GM18858 (cell line): ENCODE data around the gene FGF13.

Source experiments
- ATAC-seq: cut with Tn5 transposase; IDR thresholded peaks from one replicate; pipeline ENCODE4 v1.9.1; 2021; ENCODE audit not compliant: unreplicated experiment

Gene FGF13

DNA sequence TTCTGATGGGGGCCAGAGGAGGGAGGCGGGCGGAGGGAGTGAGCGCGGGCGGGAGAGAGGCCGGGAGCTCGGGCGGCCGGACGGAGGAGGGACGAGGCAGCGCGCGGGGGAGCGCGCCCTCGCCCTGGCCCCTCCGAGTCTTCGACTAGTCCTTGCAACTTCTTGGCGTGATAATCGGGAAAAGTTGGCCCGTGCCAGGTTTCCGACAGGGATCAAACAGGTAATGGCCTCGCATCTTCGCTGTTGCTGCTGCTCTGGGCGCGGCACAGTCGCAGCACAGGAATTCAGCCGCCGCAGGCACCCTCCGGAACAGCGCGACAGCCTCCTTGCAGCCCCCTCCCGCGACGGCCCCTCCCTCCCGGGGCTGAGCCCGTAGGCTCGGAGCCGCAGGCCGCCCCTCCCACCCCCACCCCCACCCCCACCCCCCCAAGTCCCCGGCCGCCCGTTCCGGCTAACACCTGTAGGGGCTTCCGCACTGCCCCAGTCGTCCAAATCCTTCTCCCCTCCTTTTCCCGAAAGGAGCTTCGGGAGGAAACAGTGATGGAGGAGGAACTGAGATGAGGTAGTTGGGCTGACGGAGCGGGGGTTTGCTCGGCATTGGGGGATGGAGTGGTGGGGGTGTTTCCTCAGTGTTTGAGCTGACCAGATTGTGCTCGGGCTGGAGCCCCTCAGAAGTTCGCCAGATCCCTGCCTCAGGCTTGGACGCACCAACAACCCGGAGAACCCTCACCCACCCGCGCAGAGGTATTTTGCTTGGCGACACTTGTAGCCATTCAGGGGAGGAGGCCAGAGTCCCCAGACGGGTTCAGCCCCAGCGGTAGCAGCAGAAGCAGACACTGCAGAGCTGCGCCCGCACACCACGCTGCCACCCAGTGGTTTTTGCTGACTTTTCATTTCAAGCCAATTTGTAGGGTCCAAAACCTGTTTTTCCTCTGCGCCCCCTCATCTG is at the start of gene FGF13:
Gene FGF13 (minus strand): TSS at position 319 of the 949 bp plus-strand sequence. CDS start 714 bp downstream, outside the sequence.
- ATAC-seq, result no peak

DNA sequence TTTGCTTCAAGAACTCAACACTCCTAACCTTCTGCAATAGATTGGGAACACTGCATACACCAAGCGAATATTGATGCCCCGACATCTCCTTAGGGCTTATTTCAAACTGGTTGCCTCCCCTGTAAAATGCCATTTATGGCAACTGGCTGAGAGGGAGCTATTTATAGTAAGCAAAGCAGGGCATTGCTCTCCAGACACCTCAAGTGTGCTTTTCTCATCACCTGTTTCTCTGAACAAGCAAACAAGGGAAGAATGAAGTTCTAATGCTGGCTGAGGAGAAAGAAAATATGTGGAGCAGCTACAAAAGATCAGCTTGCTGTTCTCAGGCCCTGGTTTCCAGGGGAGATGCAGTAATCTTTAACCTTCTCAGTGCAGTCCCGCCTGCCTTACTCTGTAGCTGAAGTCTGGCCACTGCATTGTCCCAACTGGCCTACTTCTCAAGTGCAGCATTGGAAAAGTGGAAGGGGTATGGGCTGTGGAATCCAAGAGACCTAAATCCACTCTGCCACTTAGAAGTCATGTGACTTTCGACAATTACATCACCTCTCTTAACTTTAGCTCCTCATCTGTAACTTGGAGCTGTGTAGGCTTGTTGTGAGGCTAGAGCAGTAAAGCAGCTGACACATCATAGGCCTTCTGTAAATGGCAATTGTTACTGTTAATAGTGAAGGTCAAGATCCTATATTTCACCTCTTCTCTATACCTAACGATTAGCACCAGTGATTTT is 47.9 kb upstream of the FGF13 start:
- no peak for ATAC-seq

DNA sequence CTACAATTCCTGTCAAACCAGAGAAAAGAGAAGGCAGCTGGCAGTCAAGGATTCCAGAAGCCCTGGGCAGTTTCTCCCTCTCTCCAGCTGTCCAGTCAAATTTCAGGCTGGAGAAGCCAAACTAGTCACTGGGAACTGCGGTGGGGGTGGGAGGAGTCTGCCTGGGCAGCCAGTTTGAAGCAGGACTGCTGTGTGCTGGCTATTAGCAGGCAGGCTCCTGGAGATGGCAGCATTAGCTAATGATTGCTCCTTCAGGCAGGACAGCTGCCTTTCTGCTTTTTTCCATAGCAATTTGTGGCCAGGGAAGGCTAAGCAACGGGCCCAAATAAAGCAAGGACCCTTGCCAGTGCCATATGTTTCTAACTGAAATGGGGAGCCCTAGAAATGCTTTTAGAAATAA is 44.7 kb upstream of the FGF13 start:
- ATAC-seq, result no peak

DNA sequence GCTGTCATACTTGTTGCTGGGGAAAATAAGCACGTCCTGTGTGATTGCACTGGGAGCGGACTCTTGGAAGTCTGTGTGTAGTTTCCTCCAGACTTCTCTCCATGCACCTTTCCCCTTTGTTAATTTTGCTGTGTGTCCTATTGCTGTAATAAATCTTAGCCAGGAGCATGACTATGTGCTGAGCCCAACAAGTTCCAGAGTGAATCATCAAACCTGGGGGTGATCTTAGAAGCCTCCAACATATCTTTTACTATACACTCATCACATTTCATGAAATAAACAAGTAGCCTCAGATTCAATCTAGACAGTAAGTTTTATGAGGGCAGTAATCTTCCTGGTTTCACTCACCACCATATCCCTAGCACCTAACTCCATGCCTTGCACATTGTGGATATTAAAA is 43.3 kb upstream of the FGF13 start:
- no peak for ATAC-seq

DNA sequence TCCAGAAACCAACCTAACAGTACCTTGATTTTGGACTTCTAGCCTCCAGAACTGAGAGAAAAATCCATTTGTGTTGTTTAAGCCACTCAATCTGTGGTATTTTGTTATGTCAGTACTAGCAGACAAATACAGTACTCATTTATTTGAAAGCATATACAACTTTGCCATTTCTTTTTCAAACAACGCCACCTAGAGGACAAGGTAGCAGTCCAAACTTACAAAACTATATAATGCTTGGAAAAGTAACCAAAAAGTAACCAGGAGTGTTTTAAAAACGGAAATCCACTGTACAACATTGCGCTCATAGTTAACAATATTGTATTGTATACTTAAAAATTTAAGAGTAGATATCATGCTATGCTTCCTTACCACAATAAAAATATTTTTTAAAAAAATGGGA is 37.0 kb upstream of the FGF13 start:
- no peak for ATAC-seq

DNA sequence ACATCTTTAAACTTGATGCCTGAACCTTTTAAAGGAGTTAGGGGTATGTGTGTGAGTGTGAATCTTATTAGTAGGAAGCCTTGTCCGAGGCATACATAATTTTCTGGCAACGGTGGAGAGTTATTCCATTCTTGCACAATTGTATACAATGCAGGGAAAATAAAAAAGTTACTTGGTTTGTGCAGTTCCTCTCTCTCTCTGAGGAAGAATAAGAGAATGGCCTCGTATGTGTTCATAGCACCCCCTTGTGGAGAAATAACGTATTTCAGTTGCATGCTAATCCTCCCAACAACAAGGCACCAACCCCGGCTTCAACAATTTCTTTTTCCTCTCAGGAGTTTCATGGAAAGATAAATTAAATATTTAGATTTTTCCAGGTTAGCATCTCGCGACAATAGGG is 33.7 kb upstream of the FGF13 start:
- peak; percentile 76 for ATAC-seq

DNA sequence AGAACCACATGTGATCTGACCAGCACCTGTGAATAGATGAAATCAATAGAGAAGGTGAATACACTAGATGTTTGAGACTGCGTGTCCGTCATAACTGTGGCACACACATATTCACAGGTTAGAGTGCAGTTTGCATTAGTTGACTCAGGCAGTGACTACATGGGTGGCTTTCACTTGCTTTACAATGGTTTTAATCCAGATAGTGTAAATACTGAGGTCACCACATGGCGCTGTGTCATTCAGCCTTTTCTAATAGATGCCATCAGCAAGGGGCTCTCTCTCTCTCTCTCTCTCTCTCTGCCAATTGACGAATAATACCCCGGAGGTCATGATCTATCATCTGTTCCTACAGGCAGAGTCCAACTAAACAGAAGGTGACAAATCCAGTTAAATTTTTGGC is 30.7 kb upstream of the FGF13 start:
- ATAC-seq, result no peak

DNA sequence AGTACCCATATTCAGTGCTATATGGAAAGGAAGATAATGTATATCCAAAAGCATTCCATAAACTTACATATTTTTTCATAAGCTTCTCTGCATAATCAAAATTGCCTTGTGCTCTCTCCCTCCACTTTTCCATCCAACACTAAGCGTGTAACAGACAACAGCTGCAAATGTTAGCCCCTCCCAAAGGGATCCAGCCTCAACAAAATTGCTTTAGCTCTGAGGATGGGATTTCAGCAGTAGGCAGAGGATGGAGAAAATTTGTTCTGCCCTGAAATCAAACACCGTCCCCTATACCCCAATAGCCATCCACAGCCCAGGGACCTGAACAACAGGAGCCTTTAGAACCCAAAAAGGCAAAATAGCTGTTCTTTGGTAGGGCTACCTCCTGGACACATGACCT is 28.8 kb upstream of the FGF13 start:
- no peak for ATAC-seq

DNA sequence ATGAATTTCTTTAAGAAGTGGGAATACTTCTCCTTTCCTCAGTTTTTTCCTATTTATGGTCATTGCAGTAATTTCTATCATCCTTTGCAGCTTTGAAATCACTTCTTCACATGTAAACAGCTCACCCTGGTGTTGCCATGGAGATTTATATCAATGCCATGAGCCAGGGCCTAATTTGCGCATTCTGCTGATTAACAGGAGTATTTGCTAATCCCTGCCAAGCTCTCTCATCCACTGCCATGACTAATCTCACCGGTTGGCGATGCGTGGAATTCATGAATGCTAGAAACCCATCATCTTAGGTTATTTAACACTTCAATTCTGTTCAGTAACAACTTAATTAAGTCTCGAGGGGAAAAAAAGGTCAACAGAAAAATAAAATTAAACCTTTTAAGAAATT is 11.8 kb upstream of the FGF13 start:
- ATAC-seq, result no peak

DNA sequence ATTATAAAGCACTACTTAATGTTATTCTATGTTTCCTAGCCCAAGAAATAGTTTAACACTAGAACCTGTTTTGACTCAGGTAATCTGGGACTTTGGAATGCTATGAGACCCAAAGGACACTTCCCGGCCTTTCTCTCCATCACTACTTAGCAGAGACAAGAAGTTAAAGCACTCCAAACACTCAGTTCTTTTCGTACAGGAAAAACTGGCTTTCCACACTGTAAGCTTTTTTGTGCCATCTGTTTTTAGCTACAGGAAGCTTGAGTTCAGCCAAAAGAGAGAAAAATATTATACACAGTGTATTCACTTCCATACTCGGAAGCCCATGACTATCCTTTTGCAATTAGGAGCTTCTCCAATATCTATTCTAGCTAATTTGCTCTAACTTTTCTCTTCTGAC is 7.9 kb upstream of the FGF13 start:
- ATAC-seq, result no peak

DNA sequence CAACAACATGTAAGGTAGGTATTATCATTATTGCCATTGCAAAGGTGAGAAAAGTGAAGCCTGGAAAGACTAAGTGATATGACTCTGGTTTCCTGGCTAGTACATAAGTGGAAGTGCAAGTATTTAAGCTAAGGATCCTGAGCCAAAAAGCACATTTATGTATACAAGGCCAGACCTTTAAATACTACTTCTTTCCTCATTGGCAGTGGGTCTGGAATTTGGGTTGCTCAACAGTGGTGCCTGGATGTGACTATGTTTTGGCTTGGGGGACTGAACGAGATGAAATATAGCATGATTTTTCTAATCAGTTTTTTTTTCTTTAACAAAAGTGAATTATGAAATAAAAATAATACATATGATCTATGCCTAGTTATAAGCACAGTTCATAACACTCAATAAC is 7.4 kb upstream of the FGF13 start:
- no peak for ATAC-seq

DNA sequence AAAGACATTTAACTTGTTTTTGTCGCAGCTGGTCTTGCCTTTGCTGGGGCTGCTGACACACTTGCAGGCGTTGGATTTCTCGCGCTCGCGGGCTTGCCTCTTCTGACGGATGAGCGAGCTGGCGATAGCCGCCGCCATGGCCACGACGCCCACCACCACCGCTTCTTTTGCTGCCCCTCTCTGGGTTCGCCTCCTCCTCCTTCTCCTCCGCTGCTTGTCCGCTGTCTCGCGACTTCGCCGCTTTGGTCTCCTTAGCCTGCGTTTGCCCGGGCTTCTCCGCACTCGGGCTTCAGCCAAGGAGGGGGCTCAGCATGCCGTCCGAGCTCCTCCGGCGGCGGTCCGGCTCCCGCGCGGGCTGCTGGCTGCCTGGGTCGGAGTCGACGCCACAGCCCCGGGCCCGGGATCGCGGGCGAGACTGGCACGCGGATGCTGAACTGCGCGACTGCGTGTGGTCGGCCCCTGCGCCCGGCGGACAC is 613 bp downstream of the FGF13 start:
- ATAC-seq, result no peak

DNA sequence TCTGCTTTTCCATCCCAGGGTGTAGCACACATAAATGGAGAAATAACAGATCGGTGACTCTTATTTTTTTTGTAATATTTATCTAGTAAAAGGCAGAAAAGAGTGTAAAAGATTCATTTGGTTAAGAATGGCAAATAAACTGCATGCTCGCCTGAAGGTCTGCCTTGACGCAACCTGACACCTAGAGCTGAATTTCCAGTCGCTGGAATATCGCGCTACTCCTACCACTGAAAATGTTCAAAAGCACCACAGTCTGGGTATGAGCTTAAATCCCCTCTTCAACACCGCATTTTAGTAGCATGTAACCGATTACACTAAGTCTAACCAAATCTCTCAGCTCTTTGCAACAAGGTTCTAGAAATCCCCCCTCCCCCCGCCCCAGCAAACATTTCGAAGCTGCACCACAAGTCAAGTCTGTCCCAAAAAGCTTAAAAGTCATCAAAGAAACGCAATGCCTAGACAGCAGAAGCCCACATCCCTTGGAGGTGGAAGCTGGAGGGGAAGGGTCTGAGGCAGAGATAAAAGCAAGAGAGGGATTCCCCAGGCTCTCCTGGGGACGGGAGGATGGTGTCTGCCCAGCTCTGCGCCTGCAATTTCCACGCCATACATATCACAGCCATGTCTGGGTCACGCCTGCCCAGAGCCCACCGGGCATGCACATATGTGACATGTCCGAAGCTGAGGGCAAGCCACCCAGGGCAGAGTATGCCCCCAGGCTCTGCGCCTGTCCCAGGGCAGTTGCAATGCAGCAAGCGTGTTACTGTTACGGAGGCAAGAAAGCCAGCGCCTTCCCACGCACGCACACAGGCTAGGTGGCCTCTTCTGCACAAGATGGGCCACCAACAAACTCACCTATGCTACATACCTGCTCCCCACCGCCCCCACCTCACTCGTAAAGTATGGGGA is 1.4 kb downstream of the FGF13 start:
- no peak for ATAC-seq

DNA sequence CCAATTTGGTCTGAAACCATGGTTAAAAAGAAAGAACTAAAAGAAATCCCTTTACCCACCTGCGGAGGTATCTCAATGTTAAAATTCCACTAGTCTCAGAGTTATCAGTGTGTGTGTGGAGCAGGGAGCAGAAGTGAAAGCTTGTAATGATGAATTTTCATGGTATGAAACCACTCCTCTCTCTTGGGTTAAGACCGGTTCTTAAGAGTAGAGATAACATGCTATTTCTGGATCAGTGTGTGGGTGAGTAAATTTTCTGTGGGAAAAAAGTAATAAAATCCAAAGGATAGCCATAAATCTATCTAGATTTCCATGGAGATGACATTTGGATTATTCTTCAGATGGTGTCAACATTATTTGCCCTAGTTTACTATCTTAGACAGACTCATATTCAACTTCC is 3.2 kb downstream of the FGF13 start:
- ATAC-seq, result no peak

DNA sequence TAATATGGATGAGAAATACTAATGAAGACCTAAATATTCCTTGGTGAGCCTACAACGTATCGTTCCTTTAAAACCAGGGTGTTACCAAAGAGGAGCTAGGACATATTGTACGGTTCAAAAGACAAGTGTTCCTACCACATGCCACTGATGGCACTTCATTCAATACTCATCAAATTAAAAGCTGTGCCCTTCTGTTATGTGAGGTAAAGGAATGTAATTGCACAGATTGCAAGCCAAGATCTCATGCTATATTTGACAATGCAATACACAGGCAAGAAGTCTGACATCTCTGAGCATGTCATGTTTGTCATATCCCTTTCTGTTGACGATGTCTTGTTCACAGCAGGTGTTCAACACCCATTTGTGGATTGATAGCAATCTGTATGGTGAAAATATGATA is 6.9 kb downstream of the FGF13 start:
- no peak for ATAC-seq

DNA sequence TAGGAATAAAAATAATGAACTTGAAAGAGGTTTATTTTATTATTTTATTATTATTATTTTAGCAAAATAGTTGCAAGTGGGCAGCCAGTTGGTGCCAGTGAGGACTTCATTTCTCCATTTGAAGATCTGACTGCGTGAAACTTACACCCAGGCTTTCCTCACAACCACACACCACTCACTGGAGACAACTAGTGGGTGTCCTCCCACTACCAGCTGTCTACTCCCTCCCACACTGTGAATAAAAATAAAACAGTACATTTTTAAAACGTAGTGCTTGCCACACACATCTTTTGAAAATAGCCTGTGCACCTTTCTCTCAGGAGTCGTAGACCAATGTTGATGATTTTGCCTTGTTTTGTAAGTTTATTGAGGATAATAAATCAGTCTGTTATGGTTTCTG is 7.4 kb downstream of the FGF13 start:
- no peak for ATAC-seq

DNA sequence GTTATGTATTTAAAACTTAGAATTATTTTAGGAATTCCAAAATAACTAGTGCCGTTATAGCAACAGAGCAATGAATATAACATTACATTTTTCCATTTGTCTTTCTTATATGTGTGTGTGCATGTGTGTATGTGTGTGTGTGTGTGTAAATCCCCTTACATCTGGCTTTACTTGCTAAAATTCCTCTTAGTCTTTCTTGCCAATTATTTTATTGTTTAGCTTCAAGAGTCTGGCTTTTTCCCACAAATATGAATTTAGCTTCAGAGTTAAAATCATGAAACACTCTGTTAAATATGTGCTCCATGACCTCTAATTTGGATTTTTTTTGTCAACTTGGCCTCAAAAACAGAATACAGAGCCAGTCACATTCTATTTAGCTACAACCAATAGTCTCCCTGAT is 18.9 kb downstream of the FGF13 start:
- no peak for ATAC-seq

DNA sequence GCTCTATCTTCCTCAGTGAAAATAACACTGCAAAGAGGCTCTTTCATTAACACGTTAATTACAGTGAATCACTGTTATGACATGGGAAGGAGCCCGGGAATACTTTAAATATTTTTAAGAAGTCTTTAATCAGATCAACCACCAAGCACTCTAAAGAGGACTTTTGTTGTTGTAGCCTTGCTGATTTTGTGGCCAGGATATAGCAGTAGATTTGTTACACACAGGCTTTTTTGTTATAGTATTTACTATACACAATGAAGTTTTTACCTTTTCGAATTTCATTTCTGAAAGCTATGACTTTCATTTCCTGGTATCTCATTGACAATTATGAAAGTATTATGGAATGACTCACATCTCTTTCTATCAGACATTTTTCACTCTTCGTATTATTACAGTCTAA is 20.3 kb downstream of the FGF13 start:
- no peak for ATAC-seq

DNA sequence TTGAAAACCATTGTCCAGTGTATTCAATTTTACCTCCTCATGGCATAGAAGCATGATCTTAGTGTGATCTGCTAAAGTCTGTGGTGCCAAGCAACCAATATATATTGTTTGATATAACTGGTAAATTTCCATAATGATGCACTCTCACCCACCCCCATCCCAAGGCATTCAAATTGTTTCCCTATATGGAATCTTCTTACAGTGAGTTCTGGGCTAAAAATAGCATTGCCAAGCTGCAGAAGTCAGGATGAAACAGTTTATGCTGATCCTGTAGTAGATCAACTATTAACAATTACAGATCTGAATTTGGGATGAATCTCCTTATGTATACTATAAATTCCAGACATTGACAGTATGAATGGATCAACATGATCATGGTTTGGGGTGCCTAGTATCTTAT is 20.9 kb downstream of the FGF13 start:
- ATAC-seq, result no peak

DNA sequence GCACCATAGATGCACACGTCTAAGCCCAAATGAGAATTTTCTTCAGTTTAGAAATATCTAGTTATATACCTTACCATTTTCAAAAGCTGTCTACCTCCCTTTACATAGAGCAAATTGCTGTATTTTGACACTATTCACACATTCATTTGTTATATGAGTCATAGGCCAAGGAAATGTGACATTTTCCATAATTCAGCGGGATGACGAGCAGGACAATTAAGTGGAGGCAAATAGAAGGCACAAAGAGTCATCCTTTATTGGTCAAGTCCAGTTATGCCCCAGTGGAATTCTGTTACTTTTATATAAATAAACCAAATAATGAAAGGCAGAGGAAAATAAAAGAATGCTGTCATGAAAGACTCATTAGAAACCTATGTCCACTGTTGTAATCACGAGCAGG is 27.9 kb downstream of the FGF13 start:
- ATAC-seq, result no peak

DNA sequence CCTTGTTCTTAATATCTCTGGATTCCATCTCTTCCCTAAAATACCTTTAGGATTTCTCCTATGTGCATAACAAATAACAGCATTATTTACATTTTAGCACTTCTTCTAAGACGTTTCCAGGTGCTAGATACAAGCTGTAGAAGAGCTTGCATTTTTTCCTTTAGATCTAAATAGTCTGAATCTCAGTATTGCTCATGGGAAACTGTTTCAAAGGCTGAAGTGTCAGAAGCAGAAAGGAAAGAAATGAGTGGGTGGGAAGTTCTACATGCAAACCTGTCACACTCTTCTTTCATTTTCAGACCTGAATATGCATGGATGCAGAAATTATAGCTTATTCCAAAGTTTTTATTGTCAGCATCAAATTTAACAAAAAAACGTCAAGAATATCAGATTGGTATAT is 41.8 kb downstream of the FGF13 start:
- ATAC-seq, result no peak
